H1 (cell line): ENCODE data around the gene SLC43A2. TPM values are rescaled to one million over a fixed set of nuclear protein-coding genes. Genes with fewer than 3 reads are reported as not detected.

ENCODE experiments used
- CTCF ChIA-PET: fragments of 300-600 bp; sonication (Branson Sonifier 250); formaldehyde crosslinking; loops from one replicate; lab custom pipeline; 2021; ENCODE audit not compliant: partially characterized antibody; lab: Charles Lee
- POLR2A ChIA-PET: fragments of 300-600 bp; sonication (Branson Sonifier 250); formaldehyde crosslinking; loops from one replicate; lab custom pipeline; 2021; ENCODE audit warnings: inconsistent platforms; ENCODE audit not compliant: partially characterized antibody; lab: Charles Lee
- DNase-seq, 2 experiments: peaks; one replicate each; pipeline versions ENCODE4 v3.0.0 to v3.0.0-alpha.2; 2010 to 2022; ENCODE audit warnings: low spot score in 2 of 2, low read depth in 1 of 2, mixed read lengths in 1 of 2
- FAIRE-seq: peaks from 2 replicates; lab custom pipeline; 2011; peaks lifted over from hg19 to GRCh38; lab: Jason Lieb, UNC
- H2AFZ ChIP-seq: 2 replicates; pipeline ENCODE4 v1.8.1; 2012; ENCODE audit warnings: low read length, inconsistent platforms
- H2AK5ac ChIP-seq: 2 replicates; pipeline ENCODE4 v1.6.1; 2013; ENCODE audit warnings: low read depth, low read length
- H2BK120ac ChIP-seq: replicated peaks from 2 replicates; pipeline ENCODE3; 2013; ENCODE audit warnings: low read depth, low read length, inconsistent platforms
- H2BK12ac ChIP-seq: 2 replicates; pipeline ENCODE4 v1.6.1; 2013; ENCODE audit warnings: low read depth, low read length
- H2BK15ac ChIP-seq: 2 replicates; pipeline ENCODE4 v1.6.1; 2013; ENCODE audit warnings: low read length
- H2BK20ac ChIP-seq: 2 replicates; pipeline ENCODE4 v1.6.1; 2013; ENCODE audit warnings: low read length
- H2BK5ac ChIP-seq: 2 replicates; pipeline ENCODE4 v1.6.1; 2013; ENCODE audit warnings: low read depth, low read length
- H3K14ac ChIP-seq: 2 replicates; pipeline ENCODE4 v1.6.1; 2013; ENCODE audit warnings: inconsistent platforms; ENCODE audit not compliant: insufficient read length
- H3K18ac ChIP-seq: 2 replicates; pipeline ENCODE4 v1.6.1; 2013; ENCODE audit warnings: low read length; ENCODE audit errors: extremely low read depth
- H3K23ac ChIP-seq: 2 replicates; pipeline ENCODE4 v1.6.1; 2013; ENCODE audit warnings: inconsistent platforms; ENCODE audit not compliant: insufficient read length
- H3K23me2 ChIP-seq: 2 replicates; pipeline ENCODE4 v1.6.1; 2013; ENCODE audit warnings: low read depth, low read length
- H3K27ac ChIP-seq: 2 replicates; pipeline ENCODE4 v1.6.1; 2011; ENCODE audit warnings: low read depth, low read length, inconsistent platforms
- H3K27me3 ChIP-seq, 4 experiments: replicated peaks in 1 of 4; 1 replicate in 1 of 4; 2 replicates in 3 of 4; pipeline versions ENCODE4 v1.6.1 to v1.8.1; 2011 to 2013; ENCODE audit warnings: low read length in 3 of 4, mild to moderate bottlenecking in 3 of 4, inconsistent platforms in 2 of 4, mixed read lengths in 2 of 4, moderate library complexity in 1 of 4; ENCODE audit not compliant: control insufficient read depth in 3 of 4, insufficient read depth in 3 of 4; ENCODE audit errors: extremely low read depth in 1 of 4
- H3K36me3 ChIP-seq, 4 experiments: 2 replicates each; pipeline versions ENCODE4 v1.6.1 to v1.8.1; 2011 to 2013; ENCODE audit warnings: mild to moderate bottlenecking in 4 of 4, low read length in 3 of 4, moderate library complexity in 2 of 4, control low read depth in 1 of 4, inconsistent platforms in 1 of 4; ENCODE audit not compliant: insufficient read depth in 4 of 4, control insufficient read depth in 2 of 4
- H3K4ac ChIP-seq: replicated peaks from 2 replicates; pipeline ENCODE3; 2013; ENCODE audit warnings: low read length, low read depth, mixed read lengths, inconsistent platforms; ENCODE audit not compliant: insufficient read length
- H3K4me1 ChIP-seq, 4 experiments: replicated peaks in 1 of 4; 1 replicate in 1 of 4; 2 replicates in 3 of 4; pipeline versions ENCODE4 v1.6.1 to v1.8.1; 2011 to 2013; ENCODE audit warnings: low read length in 3 of 4, inconsistent platforms in 2 of 4, mixed read lengths in 1 of 4; ENCODE audit not compliant: insufficient read depth in 4 of 4, control insufficient read depth in 3 of 4
- H3K4me2 ChIP-seq, 2 experiments: 2 replicates each; pipeline versions ENCODE4 v1.6.1 to v1.8.1; 2011 to 2013; ENCODE audit warnings: low read depth in 2 of 2, low read length in 2 of 2, control low read depth in 1 of 2, inconsistent platforms in 1 of 2, mild to moderate bottlenecking in 1 of 2; ENCODE audit not compliant: insufficient read depth in 1 of 2
- H3K4me3 ChIP-seq, 4 experiments: fragments of 200-600, 300-600 bp in 1 of 4; sonication (generic), shearing (Covaris generic), sonication (Bioruptor Twin) in 1 of 4; 2 replicates each; pipeline versions ENCODE4 v1.5.1 to v1.8.1; 2011 to 2016; ENCODE audit warnings: low read length in 4 of 4, low read depth in 3 of 4, control low read depth in 2 of 4, inconsistent platforms in 2 of 4, mild to moderate bottlenecking in 2 of 4, mixed read lengths in 1 of 4, moderate library complexity in 1 of 4; ENCODE audit not compliant: insufficient read depth in 2 of 4; ENCODE audit errors: extremely low read depth in 1 of 4
- H3K56ac ChIP-seq: replicated peaks from 2 replicates; pipeline ENCODE3; 2013; ENCODE audit warnings: low read depth, mild to moderate bottlenecking, mixed read lengths, low read length, inconsistent platforms; ENCODE audit not compliant: insufficient read length
- H3K79me1 ChIP-seq: 2 replicates; pipeline ENCODE4 v1.6.1; 2013; ENCODE audit warnings: low read depth, low read length, control low read depth
- H3K79me2 ChIP-seq, 2 experiments: 2 replicates each; pipeline versions ENCODE4 v1.6.1 to v1.8.1; 2012 to 2013; ENCODE audit warnings: low read length in 2 of 2, mild to moderate bottlenecking in 2 of 2, inconsistent platforms in 1 of 2; ENCODE audit not compliant: insufficient read depth in 2 of 2, control insufficient read depth in 1 of 2
- H3K9ac ChIP-seq, 4 experiments: replicated peaks in 1 of 4; 1 replicate in 1 of 4; 2 replicates in 3 of 4; pipeline versions ENCODE4 v1.6.1 to v1.8.1; 2011 to 2013; ENCODE audit warnings: low read depth in 3 of 4, low read length in 3 of 4, control low read depth in 2 of 4, mild to moderate bottlenecking in 2 of 4, moderate library complexity in 2 of 4, inconsistent platforms in 1 of 4; ENCODE audit errors: extremely low read depth in 1 of 4
- H3K9me3 ChIP-seq, 2 experiments: 2 replicates each; pipeline versions ENCODE4 v1.6.1 to v1.8.1; 2012 to 2013; ENCODE audit warnings: mild to moderate bottlenecking in 2 of 2, moderate library complexity in 2 of 2, control low read depth in 1 of 2, inconsistent platforms in 1 of 2, low read depth in 1 of 2, low read length in 1 of 2, mixed read lengths in 1 of 2; ENCODE audit not compliant: insufficient read depth in 2 of 2
- H4K20me1 ChIP-seq, 2 experiments: replicated peaks in 1 of 2; 2 replicates each; pipeline versions ENCODE3 to v1.8.1; 2011 to 2013; ENCODE audit warnings: inconsistent platforms in 2 of 2, low read length in 2 of 2, mild to moderate bottlenecking in 1 of 2; ENCODE audit not compliant: insufficient read depth in 2 of 2, control insufficient read depth in 1 of 2
- H4K5ac ChIP-seq: 2 replicates; pipeline ENCODE4 v1.6.1; 2013; ENCODE audit warnings: low read length, low read depth, mixed read lengths, inconsistent platforms; ENCODE audit not compliant: insufficient read length
- H4K8ac ChIP-seq: 2 replicates; pipeline ENCODE4 v1.8.0; 2013; ENCODE audit warnings: mild to moderate bottlenecking, moderate library complexity, low read length, inconsistent platforms; ENCODE audit not compliant: insufficient read depth; ENCODE audit errors: extremely low read depth
- H4K91ac ChIP-seq: replicated peaks from 2 replicates; pipeline ENCODE3; 2013; ENCODE audit warnings: low read length, mixed read lengths, inconsistent platforms; ENCODE audit not compliant: insufficient read length
- EZH2 ChIP-seq: fragments of 200-600 bp; sonication (generic); IDR thresholded peaks from 2 replicates; pipeline ENCODE4 v1.7.1; 2012; ENCODE audit warnings: low read depth, mild to moderate bottlenecking, moderate library complexity, low read length, inconsistent platforms; ENCODE audit not compliant: severe bottlenecking
- NANOG ChIP-seq: IDR thresholded peaks from 2 replicates; pipeline ENCODE4 v1.6.1; 2011; ENCODE audit warnings: low read length, low read depth, mild to moderate bottlenecking, inconsistent platforms; ENCODE audit not compliant: insufficient read depth, poor library complexity, severe bottlenecking
- RAD21 ChIP-seq, 2 experiments: IDR thresholded peaks in 1 of 2; conservative IDR thresholded peaks in 1 of 2; 2 replicates each; pipeline ENCODE4 v1.6.1; 2011; ENCODE audit warnings: low read depth in 2 of 2, low read length in 2 of 2, improper control_type of control experiment in 1 of 2, inconsistent platforms in 1 of 2, mild to moderate bottlenecking in 1 of 2, moderate library complexity in 1 of 2
- SAP30 ChIP-seq: fragments of 300-600 bp; sonication (generic); IDR thresholded peaks from 2 replicates; pipeline ENCODE4 v1.7.1; 2012; ENCODE audit warnings: low read length, moderate library complexity, mild to moderate bottlenecking, inconsistent platforms; ENCODE audit not compliant: insufficient read depth, insufficient replicate concordance
- SUZ12 ChIP-seq: fragments of 200-600 bp; sonication (generic); IDR thresholded peaks from 2 replicates; pipeline ENCODE4 v1.6.1; 2012; ENCODE audit warnings: mild to moderate bottlenecking, inconsistent platforms, low read length, moderate library complexity, mixed read lengths
- TBP ChIP-seq: IDR thresholded peaks from 2 replicates; pipeline ENCODE4 v1.6.1; 2011; ENCODE audit warnings: low read depth, low read length, improper control_type of control experiment
- YY1 ChIP-seq: IDR thresholded peaks from 2 replicates; pipeline ENCODE4 v1.6.1; 2011; ENCODE audit warnings: low read depth, mild to moderate bottlenecking, low read length
- ZNF274 ChIP-seq: IDR thresholded peaks from 2 replicates; pipeline ENCODE4 v1.7.0; 2012; ENCODE audit warnings: low read length, borderline replicate concordance; ENCODE audit errors: extremely low read depth
- WGBS, 2 experiments: shearing (Covaris generic) in 1 of 2; methylation state at CpG; one replicate each; pipeline versions ENCODE4 v1.1.6 to v1.1.7; 2013 to 2015; ENCODE audit warnings: low lambda C conversion rate in 2 of 2, mixed read lengths in 2 of 2, inconsistent platforms in 1 of 2, low coverage in 1 of 2, missing lambda C conversion rate in 1 of 2; ENCODE audit not compliant: insufficient replicate concordance in 2 of 2, insufficient coverage in 1 of 2, insufficient read length in 1 of 2; ENCODE audit errors: extremely low coverage in 1 of 2, missing lambda C conversion rate in 1 of 2; 5-methylcytosine and 5-hydroxymethylcytosine counted together
- polyA plus RNA-seq, 7 experiments: library from polyadenylated mRNA; depleted of rRNA in 3 of 7; stranded (reverse) in 5 of 7; unstranded in 2 of 7; fragments of >200 nt in 5 of 7; fragments of 200-250 nt in 2 of 7; gene quantifications; 1 replicate in 5 of 7; 2 replicates in 1 of 7; 4 replicates in 1 of 7; pipeline versions ENCODE4 v1.2.1 to v1.2.3, GENCODE V29; 2011 to 2013; ENCODE audit warnings: missing spikeins in 2 of 7, mixed read lengths in 2 of 7
- total RNA-seq: library from RNA; stranded (reverse); fragmentation: NEBNext Ultra II Directional; extraction: Animal tissue kit (Norgen Biotek cat#: 25700); gene quantifications from 2 replicates; pipeline ENCODE4 v1.2.1, GENCODE V29; 2021
- TF ChIP-seq, protein P1 (sequence below): IDR thresholded peaks from 2 replicates; pipeline ENCODE4 v1.6.1; 2012; ENCODE audit warnings: inconsistent platforms

Gene SLC43A2
- total and polyA plus RNA-seq, 2 of the 8 experiments (the other 6 are each of a cell fraction or from before 2014, with no cell fraction given), result 6.6 to 10.5 TPM

GRCh38 chr17:1648963-1649843, 20.6 kb upstream of the SLC43A2 start:
- H3K56ac ChIP-seq, result no peak overlapping the region
- peaks cover 29 to 37% (median 35%) of the 10 kb centered on the region in 4 experiments for H3K36me3 ChIP-seq
- H2BK15ac ChIP-seq, result no peak overlapping the region
- POLR2A ChIA-PET, result interaction anchor here (0.9 to 6.5 kb wide), 9 partner anchors 14 to 133 kb away, joined by 3 to 65 read pairs (median 6); partner anchors contain the start of genes INPP5K, SERPINF1 and SLC43A2
- H3K4me2 ChIP-seq, result peak overlapping the region; percentile 92 to 94
- H3K9me3 ChIP-seq, result no peaks in the 10 kb centered on the region
- H3K4me1 ChIP-seq, result peaks cover 0 to 33% (median 22%) of the 10 kb centered on the region in 4 experiments; a peak in 6 of 7 replicates
- peaks cover 15 to 24% of the 10 kb centered on the region in 2 experiments for H4K20me1 ChIP-seq
- H3K18ac ChIP-seq, result no peak overlapping the region
- H3K23ac ChIP-seq, result no peak overlapping the region
- peaks cover 0 to 11% (median 4%) of the 10 kb centered on the region in 4 experiments; a peak in 4 of 7 replicates for H3K27me3 ChIP-seq
- no peak overlapping the region for H2BK20ac ChIP-seq
- no peaks in the 10 kb centered on the region for H3K79me1 ChIP-seq
- whole genome bisulfite sequencing, 2 experiments, result 5% methylated on average over 17 of the region's 100 CpGs; no CpG with 5 or more reads in 1 of the 2 experiments
- H4K5ac ChIP-seq, result no peak overlapping the region
- DNase-seq (peak in 1 of 2 experiments; percentile 96), FAIRE-seq (no peak)
- H4K91ac ChIP-seq, result no peak overlapping the region
- peak overlapping the region; percentile 6; the same call in 1 of the 2 replicates for H2AFZ ChIP-seq
- H3K23me2 ChIP-seq, result peaks cover 7% of the 10 kb centered on the region; the same call in 1 of the 2 replicates
- H3K27ac ChIP-seq, result no peak overlapping the region
- H2BK120ac ChIP-seq, result no peak overlapping the region
- no peak overlapping the region for H2AK5ac ChIP-seq
- H3K79me2 ChIP-seq, result no peaks in the 10 kb centered on the region
- no peak overlapping the region for H2BK12ac ChIP-seq
- no peak overlapping the region for H3K4ac ChIP-seq
- no peak overlapping the region for H3K14ac ChIP-seq
- peak overlapping the region; percentile 26 to 77 (median 59) for H3K4me3 ChIP-seq
- CTCF ChIA-PET, result interaction anchor here (0.8 to 3.0 kb wide), 23 partner anchors 9 to 1279 kb away, joined by 3 to 18 read pairs (median 5); no protein-coding TSS in a partner anchor
- no peak overlapping the region for H2BK5ac ChIP-seq
- H4K8ac ChIP-seq, result 0 out of 2 replicates have a peak overlapping the region, but pooled peaks have one; percentile 16
- H3K9ac ChIP-seq, result no peak overlapping the region
- TF ChIP-seq, protein P1, sequence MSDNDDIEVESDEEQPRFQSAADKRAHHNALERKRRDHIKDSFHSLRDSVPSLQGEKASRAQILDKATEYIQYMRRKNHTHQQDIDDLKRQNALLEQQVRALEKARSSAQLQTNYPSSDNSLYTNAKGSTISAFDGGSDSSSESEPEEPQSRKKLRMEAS, result peak; percentile 50
- TF ChIP-seq EZH2 (no peak), YY1 (peak; percentile 91), SAP30 (no peak), ZNF274 (no peak), RAD21 (IDR thresholded peaks at IDR 0.05 in 1 of 2, conservative IDR thresholded peaks at IDR 0.05 in 1 of 2; ENCODE audit: low read depth in 2 of 2, low read length in 2 of 2) (peak; percentile 45 to 67; a peak in 3 of 4 replicates), NANOG (no peak), TBP (0 out of 2 replicates have a peak, but pooled peaks have one; percentile 31), SUZ12 (no peak)
